GM19238 (cell line): Measurements from ENCODE around the gene THSD7B.

Experiments used
- DNase-seq: peaks from one replicate; pipeline ENCODE4 v3.0.0; 2011; ENCODE audit warnings: low spot score; ENCODE audit not compliant: insufficient read length

Gene THSD7B

DNA sequence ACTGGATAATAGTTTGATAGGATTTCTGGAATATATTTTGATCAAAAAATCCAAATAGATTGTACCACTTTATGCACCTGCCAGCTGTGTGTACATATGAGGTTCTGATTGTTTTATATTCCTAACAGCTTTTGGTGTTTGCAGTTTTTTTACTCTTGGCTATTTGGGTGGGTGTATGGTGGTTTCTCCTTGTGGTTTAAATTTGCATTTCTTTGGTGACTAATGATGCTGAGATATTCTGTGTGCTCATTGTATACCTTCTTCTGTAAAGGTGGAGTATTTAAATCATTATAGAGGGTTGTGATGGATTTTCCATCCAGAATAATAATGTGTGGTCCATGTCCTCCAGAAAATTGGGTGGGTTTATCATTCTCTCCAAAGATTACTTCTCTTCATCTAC is 372.9 kb downstream of the THSD7B start:
- no peak for DNase-seq

DNA sequence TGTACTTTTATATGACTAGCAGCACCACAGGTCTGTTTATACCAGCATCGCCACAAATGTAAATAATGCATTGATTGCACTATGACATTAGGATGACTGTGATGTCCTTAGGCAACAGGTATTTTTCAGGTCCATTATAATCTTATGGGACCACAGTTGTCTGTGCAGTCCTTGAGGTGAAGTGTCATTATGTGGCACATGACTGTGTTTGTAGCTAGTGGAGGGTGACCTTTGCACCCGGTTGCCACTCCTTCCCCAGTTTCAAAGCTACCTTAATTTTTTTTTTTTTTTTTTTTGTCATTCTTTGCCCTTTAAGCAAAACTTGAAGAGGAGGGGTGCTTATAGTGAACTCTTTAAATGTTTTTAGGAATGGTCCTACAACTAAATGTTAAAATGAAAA is 386.4 kb downstream of the THSD7B start:
- no peak for DNase-seq

DNA sequence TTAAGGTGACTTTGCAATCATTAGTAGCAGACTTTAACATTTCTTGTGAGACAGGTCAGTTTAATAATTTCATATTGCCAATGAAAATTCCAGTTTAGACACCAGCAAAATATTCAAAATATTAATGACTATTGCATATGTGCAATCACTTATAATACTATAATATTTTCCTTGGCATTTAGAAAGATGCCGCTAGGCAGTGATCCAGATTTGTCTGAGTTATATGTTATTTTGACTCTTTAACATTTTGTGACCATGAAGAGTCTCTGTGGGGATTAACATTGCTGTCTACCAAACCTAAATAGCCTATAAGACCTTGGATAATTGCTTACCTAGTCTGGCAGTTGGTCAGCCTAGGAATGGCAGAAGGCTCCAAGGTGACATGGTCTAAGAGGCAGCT is 389.6 kb downstream of the THSD7B start:
- no peak for DNase-seq

DNA sequence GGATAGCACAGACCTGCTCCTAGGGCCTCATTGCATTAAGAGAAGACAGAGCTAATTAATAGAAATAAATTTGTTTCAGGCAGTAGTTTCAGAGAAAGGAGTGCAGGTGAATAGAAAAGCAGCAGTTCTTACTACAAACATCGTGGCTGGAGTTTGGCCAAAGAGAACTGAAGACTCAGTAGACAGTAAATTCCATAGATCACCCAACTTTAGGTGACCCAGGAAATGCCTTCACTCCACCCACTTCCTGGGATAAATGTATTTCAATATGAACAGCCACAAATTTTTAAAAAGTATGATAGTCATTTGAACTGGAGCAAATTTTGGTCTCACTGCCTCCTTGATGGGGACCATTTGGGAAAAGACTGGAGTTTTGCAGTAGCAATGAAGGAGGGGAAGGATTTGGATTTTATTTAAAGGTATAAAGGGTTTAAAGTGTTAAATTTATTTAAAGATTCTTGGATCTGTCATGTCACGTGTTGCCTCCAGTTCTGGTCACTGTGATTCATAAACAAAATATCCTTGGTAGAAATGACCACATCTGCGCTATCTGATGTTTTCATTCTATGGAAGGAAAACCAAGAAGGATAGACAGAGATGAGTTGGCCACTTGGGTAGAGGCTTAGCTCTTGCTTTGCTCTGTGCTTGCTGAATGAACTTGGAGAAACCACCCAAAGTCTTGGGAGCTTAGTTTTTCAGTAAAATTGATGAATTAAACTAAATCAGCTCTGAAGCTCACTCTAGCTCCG is 390.2 kb downstream of the THSD7B start:
- DNase-seq = no peak

DNA sequence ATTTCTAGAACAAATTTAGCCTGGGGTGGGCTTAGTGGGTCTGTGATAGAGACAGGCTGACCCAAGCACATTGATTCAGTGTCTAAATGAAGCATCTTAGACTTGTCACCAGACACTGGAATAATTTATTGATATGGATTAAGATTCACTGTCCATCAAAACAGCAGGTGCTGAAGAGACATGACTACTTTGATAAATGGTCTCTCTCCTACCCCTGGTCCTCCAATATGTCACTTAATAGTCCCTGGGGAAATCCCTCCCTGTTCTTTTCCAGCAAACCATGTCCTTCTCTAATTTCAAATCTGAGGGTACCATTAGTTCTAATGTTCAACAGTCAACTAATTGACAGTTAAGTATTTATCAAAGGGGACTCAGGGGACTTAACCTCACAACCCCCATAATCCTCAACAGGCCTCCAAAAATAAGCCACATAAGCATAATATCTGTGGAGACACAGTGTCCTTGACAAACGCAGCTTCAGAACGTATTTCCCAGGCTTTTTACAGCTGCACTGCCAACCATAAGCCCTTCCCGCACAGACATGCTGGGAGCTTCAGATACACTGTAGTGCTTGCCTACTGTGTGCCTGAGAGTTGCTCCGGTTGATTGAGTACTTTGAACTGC is 391.0 kb downstream of the THSD7B start:
- DNase-seq = no peak

DNA sequence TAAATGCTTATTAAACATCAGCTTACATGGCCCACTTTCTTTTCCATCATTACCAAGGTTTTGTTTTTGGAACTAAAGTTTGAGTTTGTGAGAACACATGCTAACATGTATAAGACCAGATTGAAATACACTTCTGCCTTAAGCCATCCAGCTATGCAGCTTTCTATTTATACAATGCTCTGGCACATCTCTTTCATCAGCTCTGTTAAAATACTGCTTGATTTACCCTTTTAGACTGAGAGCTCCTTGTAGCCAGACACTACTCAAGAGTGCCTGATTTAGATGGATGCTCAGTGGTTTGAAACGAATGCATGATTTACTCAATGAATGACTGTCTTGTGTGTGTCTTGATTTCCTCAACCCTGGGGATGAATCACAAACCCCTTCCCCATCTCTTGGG is 392.5 kb downstream of the THSD7B start:
- no peak for DNase-seq

DNA sequence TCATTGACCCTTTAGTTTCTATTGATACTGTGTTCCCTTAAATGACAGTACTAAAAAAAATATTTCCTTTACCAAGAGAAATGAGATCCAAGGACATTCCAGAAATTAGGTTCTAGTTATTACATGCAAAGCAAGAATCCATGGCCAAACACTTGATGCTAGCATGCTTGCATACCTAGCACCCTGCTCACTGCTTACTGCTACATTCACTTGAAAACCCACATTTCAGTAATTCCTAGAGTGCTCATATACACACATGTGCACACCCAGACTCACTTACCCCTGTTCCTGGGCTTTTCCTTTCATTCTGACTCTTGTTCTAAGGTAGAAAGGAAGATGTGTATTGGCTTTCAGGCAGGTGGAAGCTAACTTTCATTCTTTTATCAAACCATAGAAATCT is 395.9 kb downstream of the THSD7B start:
- DNase-seq = no peak

DNA sequence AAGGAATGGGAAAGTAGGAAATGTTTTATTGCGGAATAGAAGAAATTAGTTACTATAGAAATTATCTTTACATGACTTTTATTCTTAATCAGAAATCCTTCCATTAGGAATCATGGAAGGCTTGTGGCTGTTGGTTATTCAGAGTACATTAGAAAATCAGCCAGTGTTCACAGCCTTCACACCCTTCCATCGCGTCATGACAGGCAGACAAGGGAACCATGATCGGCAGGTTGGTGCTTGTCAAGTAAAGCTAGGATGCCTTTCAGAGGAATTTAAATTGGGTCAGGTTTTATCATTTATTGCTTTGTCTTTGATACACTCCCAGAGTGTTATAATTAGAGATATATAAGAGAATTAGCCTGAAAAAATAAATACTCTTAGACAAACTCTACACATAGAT is 400.6 kb downstream of the THSD7B start:
- no peak for DNase-seq

DNA sequence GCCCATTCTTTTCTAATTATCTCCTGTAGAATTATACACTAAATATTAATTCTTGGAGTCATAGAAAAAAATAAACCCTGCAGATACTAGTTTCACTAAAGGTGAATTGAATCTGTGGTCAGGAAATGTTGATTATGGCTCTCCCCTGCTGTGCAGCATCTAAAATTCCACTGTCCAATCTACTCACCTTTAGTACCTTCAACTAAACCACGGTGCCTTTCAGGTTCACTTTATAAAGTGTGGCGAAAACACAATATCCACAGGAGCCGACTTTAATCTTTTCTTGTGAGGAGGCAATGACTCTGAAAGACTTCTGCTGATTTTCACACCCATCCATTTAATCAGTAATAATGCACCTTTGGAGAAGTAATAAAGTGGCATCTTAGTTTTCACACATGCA is 402.3 kb downstream of the THSD7B start:
- no peak for DNase-seq

DNA sequence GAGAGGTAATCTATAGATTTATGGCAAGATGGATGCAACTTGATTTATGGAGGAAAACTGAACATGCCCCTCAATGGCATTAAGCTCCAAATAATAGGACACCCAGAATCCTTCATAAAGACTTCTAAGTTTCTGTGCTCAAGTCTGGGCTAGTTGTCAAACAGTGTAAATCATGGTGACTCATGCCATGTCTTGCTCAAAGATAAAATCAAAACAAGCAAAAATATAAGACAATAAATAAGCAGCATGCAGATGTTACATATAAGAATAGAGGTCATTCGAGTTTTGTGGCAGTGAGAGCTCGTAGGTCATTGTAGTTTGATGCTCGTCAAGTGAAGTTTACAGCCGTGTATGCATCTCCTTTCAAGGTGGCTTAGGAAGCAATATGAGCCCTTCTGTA is 403.2 kb downstream of the THSD7B start:
- no peak for DNase-seq

DNA sequence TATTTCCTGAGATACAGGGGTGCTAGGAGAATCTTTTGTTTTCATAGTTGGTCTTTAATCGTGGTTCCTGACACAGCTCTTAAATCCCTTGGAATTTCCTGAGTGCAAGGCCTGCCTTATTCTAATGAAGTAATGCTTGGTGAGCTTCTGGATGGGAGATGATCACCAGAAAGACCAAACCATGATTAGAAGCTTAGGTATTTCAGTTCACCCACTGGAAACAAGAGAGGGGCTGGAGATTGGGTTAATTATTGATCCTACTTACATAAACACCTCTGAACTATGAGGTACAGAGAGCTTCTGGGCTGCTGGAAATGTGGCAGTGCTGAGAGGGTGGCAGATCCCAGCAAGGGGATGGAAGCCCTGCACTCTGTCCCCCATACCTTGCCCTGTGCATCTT is 406.8 kb downstream of the THSD7B start:
- no peak for DNase-seq

DNA sequence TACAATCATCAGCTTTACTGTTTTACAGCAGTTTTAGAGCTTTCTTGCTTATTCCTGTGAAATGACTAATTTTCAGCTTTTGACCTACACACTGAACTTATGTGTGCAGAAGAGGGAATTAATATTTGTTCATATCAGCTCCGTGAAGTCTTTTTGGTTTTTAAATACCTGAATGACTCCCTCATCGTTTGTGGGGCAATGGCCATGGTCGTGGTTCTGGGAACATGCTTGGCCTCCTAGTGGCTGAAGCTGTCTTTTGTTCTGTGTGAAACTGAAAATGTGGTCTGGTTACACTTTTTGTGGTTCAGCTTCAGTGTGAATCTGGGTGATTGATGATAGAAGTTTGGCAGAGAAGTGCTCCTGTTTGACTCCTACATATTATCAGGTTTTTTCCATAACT is 408.1 kb downstream of the THSD7B start:
- peak; percentile 9 for DNase-seq

DNA sequence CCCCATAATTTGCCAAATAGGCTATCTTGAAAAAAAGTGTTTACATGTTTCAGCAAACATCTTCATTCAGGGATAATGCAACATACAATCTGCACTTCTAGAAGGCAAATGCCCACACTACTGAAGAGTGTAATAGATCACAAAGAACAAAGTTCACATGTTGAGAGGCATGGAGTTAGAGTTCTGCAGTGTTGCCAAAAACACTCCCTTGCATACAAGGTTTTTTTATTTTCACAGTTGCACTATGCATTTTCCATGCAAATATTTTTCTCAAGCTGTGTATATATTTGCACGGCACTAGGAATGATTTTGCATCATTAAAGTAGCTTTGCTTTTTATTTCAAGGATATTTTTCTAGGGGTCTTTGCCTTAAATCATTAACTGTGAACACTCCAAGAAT is 409.9 kb downstream of the THSD7B start:
- DNase-seq = no peak

DNA sequence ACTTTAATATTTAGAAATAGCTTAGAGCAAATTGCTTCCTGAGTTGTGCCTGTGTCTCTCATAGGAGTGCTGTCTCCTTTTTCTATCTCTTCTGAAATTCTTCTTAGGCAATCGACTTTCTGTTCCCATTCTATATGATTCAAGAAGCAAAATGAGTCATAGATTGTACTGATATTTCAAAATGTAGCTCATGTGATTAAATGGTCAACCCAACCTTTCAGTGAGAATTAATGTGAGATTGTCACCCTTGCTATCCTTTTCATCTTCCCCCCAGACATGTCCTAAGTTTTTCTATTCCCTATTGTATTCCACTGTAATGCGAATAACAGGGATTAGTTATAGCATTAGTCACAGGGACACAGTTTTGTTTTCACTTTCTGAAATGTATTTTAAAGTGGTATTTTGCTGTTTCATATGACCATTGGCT is 413.6 kb downstream of the THSD7B start:
- no peak for DNase-seq

DNA sequence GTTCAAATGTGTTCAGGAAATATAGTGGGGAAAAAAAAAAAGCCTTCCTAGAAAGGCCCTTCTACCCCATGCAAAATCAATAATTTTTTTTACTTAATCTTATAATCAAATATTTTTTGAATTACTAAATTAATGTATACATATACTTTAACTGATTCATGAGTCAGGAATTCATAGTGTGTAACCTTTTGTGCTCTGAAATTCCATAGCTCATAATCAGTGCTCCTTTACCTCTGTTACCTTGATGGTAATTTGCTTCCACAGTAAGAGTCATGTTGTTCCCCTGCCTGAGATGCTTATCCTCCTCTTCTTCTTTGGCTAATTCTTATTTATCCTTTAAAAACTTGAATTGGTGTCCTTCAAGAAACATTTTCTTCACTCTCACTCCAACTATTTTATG is 414.2 kb downstream of the THSD7B start:
- no peak for DNase-seq

DNA sequence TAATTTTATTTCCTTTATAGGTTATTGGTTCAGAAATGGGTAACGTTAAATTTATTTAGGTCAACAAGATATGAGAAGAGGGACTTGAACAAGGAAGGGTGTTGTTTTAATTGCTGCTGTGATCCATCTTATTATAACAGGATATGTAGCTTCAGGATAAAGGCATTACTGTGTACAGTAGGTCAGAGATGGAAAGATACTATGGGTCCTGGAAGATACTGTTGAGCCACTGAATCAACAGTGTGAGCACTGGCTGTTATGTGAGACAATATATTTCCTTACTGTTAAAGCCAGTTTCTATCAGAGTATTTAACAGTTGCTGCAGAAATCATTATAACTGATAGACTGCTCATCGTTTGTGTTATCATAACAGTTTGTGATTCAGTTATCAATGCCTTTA is 414.7 kb downstream of the THSD7B start:
- no peak for DNase-seq

DNA sequence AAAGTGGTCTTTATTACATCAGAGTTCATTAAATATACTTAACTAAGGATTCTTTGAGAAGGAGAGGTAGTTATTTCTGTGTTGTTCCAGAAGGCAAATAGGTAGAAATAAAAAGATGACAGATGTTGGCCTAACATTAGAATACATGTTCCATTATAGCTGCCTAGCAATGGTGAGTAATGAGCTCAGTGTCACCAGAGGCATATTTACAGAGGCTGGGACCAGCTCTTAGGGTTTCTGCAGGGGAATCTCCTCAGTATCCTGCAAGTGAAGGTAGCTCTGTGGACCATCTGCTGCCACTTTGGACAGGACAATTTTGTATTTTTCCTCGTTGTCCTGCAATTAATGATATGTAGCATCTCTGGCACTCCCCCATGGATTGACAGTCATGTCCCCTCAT is 416.0 kb downstream of the THSD7B start:
- no peak for DNase-seq

DNA sequence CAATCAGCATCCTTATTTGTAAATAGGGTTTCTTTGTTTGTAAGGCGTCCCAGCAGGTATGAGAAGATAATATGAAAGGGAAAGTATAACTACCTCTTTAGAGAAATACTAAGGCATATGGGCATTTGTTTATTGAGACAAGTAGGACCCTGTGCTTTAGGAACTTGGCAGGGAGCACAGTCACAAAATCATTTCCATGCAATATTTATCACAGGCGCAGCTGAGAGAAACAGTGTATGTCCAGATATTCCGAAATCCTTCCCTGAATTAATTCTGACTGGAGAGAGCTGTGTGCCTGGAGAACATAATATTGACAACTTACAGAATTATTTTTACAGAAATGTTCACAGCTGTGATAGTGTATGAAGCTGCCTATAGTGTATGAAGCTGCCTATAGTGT is 416.7 kb downstream of the THSD7B start:
- no peak for DNase-seq

DNA sequence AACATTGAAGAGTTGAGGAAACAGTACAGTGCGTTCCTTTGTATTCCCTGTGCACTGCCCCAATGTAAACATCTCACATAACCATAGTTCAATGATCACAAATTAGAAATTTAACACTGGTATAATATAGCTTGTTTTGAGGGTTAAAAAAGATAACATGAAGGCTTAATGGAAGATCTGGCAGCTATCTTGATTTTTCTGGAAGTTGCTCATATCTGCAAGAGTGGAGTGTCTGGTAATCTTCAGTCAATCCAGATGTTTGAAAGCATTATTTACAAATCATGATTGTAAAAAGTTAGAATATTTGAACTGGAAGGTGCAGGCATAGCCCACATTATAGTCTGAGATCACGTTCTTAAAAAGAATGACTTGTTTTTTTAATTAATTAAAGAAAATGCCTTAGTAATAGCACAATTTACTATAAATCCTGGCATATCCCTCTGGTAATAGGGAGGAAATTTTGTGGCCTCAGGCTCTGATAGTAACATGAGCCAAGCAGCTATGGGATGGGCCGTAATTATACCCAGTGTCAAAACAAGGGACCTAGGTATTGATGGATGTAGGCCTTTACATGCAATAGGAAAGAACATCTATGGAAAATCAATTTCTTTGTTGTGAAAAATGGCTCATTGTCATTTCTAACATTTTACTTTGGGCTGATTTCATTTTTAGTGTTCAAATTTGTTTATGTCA is 418.0 kb downstream of the THSD7B start:
- DNase-seq = no peak

DNA sequence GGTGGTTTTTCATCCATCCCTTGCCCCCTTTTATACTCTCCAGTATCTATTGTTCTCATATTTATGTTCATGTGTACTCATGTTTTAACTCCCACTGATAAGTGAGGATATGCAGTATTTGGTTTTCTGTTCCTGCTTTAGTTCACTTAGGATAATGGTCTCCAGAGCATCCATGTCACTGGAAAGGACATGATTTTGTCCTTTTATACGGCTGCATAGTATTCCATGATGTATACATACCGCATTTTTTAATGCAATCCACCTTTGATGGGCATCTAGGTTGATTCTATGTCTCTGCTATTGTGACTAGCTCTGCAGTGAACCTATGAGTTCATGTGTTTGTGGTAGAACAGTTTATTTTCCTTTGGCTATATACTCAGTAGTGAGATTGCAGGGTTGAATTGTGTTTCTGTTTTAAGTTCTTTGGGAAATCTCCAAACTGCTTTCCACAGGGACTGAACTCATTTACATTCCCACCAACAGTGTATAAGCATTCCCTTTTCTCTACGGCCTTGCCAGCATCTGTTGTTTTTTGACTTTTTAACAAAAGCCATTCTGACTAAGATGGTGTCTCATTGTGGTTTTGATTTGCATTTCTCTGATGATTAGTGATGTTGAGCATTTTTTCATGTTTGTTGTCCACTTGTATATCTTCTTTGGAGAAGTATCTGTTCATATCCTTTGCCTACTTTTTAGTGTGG is 420.2 kb downstream of the THSD7B start:
- DNase-seq = no peak

DNA sequence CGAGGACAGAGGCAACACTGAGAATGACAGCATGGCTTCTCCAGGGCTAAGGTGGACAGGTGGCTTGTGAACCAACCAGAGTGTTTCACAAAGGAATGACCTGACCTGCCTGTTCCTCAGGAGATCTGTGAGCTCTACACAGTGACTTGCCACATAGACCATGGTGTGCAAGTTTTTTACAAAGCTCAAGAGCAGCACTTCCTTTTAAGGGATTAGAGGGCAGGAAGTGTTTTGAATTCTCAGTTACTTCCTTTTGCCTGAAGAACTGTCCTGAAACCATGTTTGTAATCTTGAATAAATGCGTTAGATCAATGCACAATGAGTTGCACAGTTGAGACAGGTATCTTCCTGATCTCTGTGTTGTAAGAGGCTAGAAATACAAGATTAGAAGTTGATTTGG is 421.9 kb downstream of the THSD7B start:
- no peak for DNase-seq
